Smooth muscle cell (in vitro differentiated cells): Measurements from ENCODE around the gene FCN3. TPM values are rescaled to one million over a fixed set of nuclear protein-coding genes. Genes with fewer than 3 reads are reported as not detected.
A peak's percentile ranks its signal among the peaks of the same experiment; 100 is the strongest.

Experiments
- DNase-seq: peaks from one replicate; lab custom pipeline; 2025; ENCODE audit not compliant: unreplicated experiment; lab: John Stamatoyannopoulos, UW
- H2AFZ ChIP-seq: fragments of 200-600 bp; sonication (generic); 2 replicates; pipeline ENCODE4 v1.6.0; 2016; ENCODE audit warnings: antibody characterized with exemption, low read depth, mild to moderate bottlenecking
- H3F3A ChIP-seq: fragments of 200-600 bp; sonication (generic); 2 replicates; pipeline ENCODE4 v1.6.0; 2017; ENCODE audit warnings: antibody characterized with exemption, low read depth
- H3K27ac ChIP-seq: fragments of 200-600 bp; sonication (generic); 2 replicates; pipeline ENCODE4 v1.5.1; 2016; ENCODE audit warnings: low read depth, mild to moderate bottlenecking
- H3K27me3 ChIP-seq: fragments of 200-600 bp; sonication (generic); 2 replicates; pipeline ENCODE4 v1.6.1; 2016; ENCODE audit warnings: low read depth, mild to moderate bottlenecking
- H3K36me3 ChIP-seq: fragments of 200-600 bp; sonication (generic); 2 replicates; pipeline ENCODE4 v1.5.1; 2016; ENCODE audit warnings: low read depth
- H3K4me1 ChIP-seq: fragments of 200-600 bp; sonication (generic); 2 replicates; pipeline ENCODE4 v1.5.1; 2016; ENCODE audit warnings: low read depth
- H3K4me2 ChIP-seq: fragments of 200-600 bp; sonication (generic); 2 replicates; pipeline ENCODE4 v1.6.0; 2016; ENCODE audit warnings: mild to moderate bottlenecking
- H3K4me3 ChIP-seq: fragments of 200-600 bp; sonication (generic); 2 replicates; pipeline ENCODE4 v1.5.1; 2016; ENCODE audit warnings: mild to moderate bottlenecking
- H3K79me2 ChIP-seq: fragments of 200-600 bp; sonication (generic); 2 replicates; pipeline ENCODE4 v1.6.0; 2016; ENCODE audit warnings: low read depth, mild to moderate bottlenecking
- H3K9ac ChIP-seq: fragments of 200-600 bp; sonication (generic); 2 replicates; pipeline ENCODE4 v1.6.0; 2016; ENCODE audit warnings: low read depth
- H3K9me3 ChIP-seq: fragments of 200-600 bp; sonication (generic); replicated peaks from 2 replicates; pipeline ENCODE4 v1.5.1; 2016; ENCODE audit warnings: low read depth
- H4K20me1 ChIP-seq: fragments of 200-600 bp; sonication (generic); 2 replicates; pipeline ENCODE4 v1.6.0; 2016; ENCODE audit warnings: low read depth
- CTCF ChIP-seq: fragments of 200-600 bp; sonication (generic); IDR thresholded peaks from 2 replicates; pipeline ENCODE4 v1.5.1; 2017; ENCODE audit warnings: borderline replicate concordance, mild to moderate bottlenecking, antibody characterized with exemption; ENCODE audit not compliant: insufficient read depth, poor library complexity, severe bottlenecking
- WGBS: methylation state at CpG from one replicate; pipeline ENCODE4 v1.1.7; 2016; ENCODE audit warnings: low lambda C conversion rate; 5-methylcytosine and 5-hydroxymethylcytosine counted together
- polyA plus RNA-seq: library from polyadenylated mRNA; unstranded; fragments of >200 nt; fragmentation: Nextera tagmentation; extraction: Ambion mirVana; gene quantifications from 2 replicates; pipeline ENCODE4 v1.2.1, GENCODE V29; 2016
- small RNA-seq: library from RNA; depleted of rRNA; stranded (forward); fragments of <200 nt; gene quantifications from one replicate; pipeline ENCODE3, GENCODE V24; 2014
- total RNA-seq: library from RNA; depleted of rRNA; stranded (reverse); fragments of >200 nt; gene quantifications from 2 replicates; pipeline ENCODE4 v1.2.3, GENCODE V29; 2014

The FCN3 gene
- total and polyA plus RNA-seq, 2 experiments from 2014 or later, result not detected

- TF ChIP-seq CTCF, result no peak
- no peak overlapping the region for H3K4me3 ChIP-seq
- 95% methylated on average over 15 of the region's 15 CpGs for WGBS
- no peaks in the 10 kb centered on the region for H3K36me3 ChIP-seq
- no peak for DNase-seq
- H3K4me1 ChIP-seq, result peaks cover 11% of the 10 kb centered on the region
- no peak overlapping the region for H3K9ac ChIP-seq
- H3K79me2 ChIP-seq, result peaks cover 80% of the 10 kb centered on the region
- no peak overlapping the region for H3K27ac ChIP-seq
- H4K20me1 ChIP-seq, result peaks cover 44% of the 10 kb centered on the region
- H3K27me3 ChIP-seq, result no peaks in the 10 kb centered on the region
- H3K4me2 ChIP-seq, result no peak overlapping the region
- H2AFZ ChIP-seq, result no peak overlapping the region
- no peaks in the 10 kb centered on the region for H3K9me3 ChIP-seq
- no peaks in the 10 kb centered on the region for H3F3A ChIP-seq
Measured at GRCh38 chr1:27325286-27325685, 49.3 kb downstream of the FCN3 start.

DNA sequence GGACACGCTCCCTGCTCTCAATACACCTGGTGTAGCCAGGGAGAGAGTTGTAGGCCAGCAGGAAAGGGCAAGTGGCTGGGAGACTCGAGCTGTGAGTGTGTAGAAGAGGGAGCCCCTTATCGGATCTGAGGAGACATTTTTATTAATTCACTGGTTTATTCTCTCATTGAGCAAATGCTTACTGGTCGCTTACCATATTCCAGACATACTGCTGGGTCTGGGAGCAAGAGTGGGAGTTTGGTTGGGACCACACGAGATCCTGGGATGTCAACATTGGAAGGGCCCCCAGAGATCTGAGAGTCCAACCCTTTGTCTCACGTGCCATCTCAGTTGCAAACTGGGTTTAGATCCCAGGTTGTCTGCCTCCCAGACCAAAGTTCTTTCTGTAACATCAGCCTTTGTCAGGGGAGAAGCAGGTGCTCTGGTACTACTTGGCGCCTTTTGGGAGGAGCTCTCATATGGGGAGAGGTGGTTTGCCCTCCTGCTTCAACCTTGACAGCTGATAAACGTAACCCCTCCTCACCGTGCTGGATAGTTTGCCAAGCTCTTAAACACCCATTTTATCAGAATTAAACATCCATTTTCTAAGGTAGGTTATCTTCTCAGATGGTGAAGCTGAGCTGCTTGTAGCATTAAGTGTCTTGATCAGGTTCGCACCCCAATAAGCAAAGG, 51.9 kb downstream of the FCN3 start:
- Histone ChIP-seq H3K36me3 (no peaks in the 10 kb centered on the region), H3K4me2 (peak overlapping the region; percentile 99), H3F3A (no peaks in the 10 kb centered on the region), H3K9me3 (no peaks in the 10 kb centered on the region), H3K79me2 (peaks cover 54% of the 10 kb centered on the region), H3K4me1 (peaks cover 11% of the 10 kb centered on the region), H3K9ac (peak overlapping the region; percentile 93), H4K20me1 (peaks cover 19% of the 10 kb centered on the region), H3K4me3 (peak overlapping the region; percentile 84), H2AFZ (peak overlapping the region; percentile 73), H3K27me3 (no peaks in the 10 kb centered on the region), H3K27ac (peak overlapping the region; percentile 85)
- no peak for TF ChIP-seq CTCF
- no peak for DNase-seq
- WGBS, result 18% methylated on average over 10 of the region's 10 CpGs

DNA sequence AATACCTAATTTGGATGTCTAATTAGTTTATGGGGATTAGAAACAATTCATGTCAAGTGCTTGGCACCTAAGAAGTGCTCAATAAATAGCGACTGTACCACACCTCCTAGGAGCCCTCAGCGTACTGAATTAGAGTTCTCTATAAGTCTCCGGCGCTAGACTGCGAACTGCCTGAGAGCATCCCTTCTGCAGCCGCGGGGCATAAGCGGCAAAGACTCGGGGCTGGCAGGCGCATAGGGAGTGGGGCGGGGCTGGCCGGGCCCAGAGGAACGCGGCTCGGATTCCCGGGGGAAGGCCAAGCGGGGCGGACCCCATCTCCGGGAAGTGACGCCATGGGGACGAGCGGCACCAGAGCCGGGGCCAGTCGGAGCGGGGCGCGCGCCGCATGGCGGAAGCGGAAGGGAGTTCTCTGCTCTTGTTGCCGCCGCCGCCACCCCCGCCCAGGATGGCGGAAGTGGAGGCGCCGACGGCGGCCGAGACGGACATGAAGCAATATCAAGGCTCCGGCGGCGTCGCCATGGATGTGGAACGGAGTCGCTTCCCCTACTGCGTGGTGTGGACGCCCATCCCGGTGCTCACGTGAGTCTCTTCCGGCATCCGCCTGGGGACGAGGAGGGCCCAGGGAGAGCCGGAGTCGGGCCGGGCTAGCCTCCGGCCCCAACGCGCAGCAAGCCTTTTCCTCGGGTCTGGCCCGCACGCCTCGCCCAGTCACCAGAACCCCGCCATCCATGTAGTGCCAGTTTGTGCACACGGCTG, 52.6 kb downstream of the FCN3 start, which contains the start of gene TMEM222:
Gene TMEM222 (plus strand): TSS at position 351 of the 756 bp plus-strand sequence. CDS start 35 bp downstream, at position 386.
- Histone ChIP-seq H3K4me2 (peak within 1 kb of the TSS; percentile 99), H3F3A (no peaks in the 10 kb centered on the region), H3K27me3 (no peaks in the 10 kb centered on the region), H3K27ac (peak within 1 kb of the TSS; percentile 85), H4K20me1 (peaks cover 12% of the 10 kb centered on the region), H3K79me2 (peaks cover 47% of the 10 kb centered on the region), H3K36me3 (no peaks in the 10 kb centered on the region), H3K4me1 (peaks cover 11% of the 10 kb centered on the region), H3K9ac (peak within 1 kb of the TSS; percentile 93), H3K9me3 (no peaks in the 10 kb centered on the region), H2AFZ (peak within 1 kb of the TSS; percentile 73), H3K4me3 (peak within 1 kb of the TSS; percentile 84)
- TF ChIP-seq CTCF, result no peak
- DNase-seq, result peak; percentile 91
- 2% methylated on average over 65 of the region's 67 CpGs for WGBS

Small RNA genes within 50 kb of the gene (small RNA-seq; reads per million reads assigned to genes)
- not detected for gene RNU6-48P

Other genes with a start within 250 kb of the FCN3 start
- 16.5 and 20.7 TPM in 2 replicates for gene SLC9A1, start 219.7 kb downstream of the FCN3 start, total RNA-seq
- gene SLC9A1, start 219.7 kb downstream of the FCN3 start, polyA plus RNA-seq, result 37.4 and 59.5 TPM in 2 replicates
- 10.3 and 10.8 TPM in 2 replicates for gene WDTC1, start 140.2 kb downstream of the FCN3 start, total RNA-seq
- 5.4 and 5.8 TPM in 2 replicates for gene WDTC1, start 140.2 kb downstream of the FCN3 start, polyA plus RNA-seq
- gene TMEM222, start 52.7 kb downstream of the FCN3 start, total RNA-seq, result 23.6 and 28.0 TPM in 2 replicates
- gene TMEM222, start 52.7 kb downstream of the FCN3 start, polyA plus RNA-seq, result 49.3 and 60.7 TPM in 2 replicates
- 15.2 and 16.5 TPM in 2 replicates for gene SYTL1, start 32.8 kb downstream of the FCN3 start, total RNA-seq
- 14.2 and 48.1 TPM in 2 replicates for gene SYTL1, start 32.8 kb downstream of the FCN3 start, polyA plus RNA-seq
- gene MAP3K6, start 7.9 kb downstream of the FCN3 start, total RNA-seq, result 9.1 and 14.1 TPM in 2 replicates
- gene MAP3K6, start 7.9 kb downstream of the FCN3 start, polyA plus RNA-seq, result 29.0 and 45.7 TPM in 2 replicates
- gene CD164L2, start 8.5 kb upstream of the FCN3 start, total RNA-seq, result 0.09 and 0.31 TPM in 2 replicates
- 0.45 TPM in 1 of 2 replicates, not detected in the other for gene CD164L2, start 8.5 kb upstream of the FCN3 start, polyA plus RNA-seq
- gene GPR3, start 17.8 kb upstream of the FCN3 start, total RNA-seq, result 2.7 and 3.9 TPM in 2 replicates
- gene GPR3, start 17.8 kb upstream of the FCN3 start, polyA plus RNA-seq, result 3.9 and 4.0 TPM in 2 replicates
- gene WASF2, start 115.3 kb upstream of the FCN3 start, total RNA-seq, result 26.7 and 34.3 TPM in 2 replicates
- gene WASF2, start 115.3 kb upstream of the FCN3 start, polyA plus RNA-seq, result 46.1 and 76.2 TPM in 2 replicates
- gene AHDC1, start 229.3 kb upstream of the FCN3 start, total RNA-seq, result 8.4 and 12.2 TPM in 2 replicates
- 12.2 and 15.6 TPM in 2 replicates for gene AHDC1, start 229.3 kb upstream of the FCN3 start, polyA plus RNA-seq